C4-2B (cell line): ENCODE data around the gene NARF.

Experiments
- CTCF ChIP-seq: fragments of 450-650 bp; conservative IDR thresholded peaks from 2 replicates; pipeline ENCODE4 v1.5.1; 2017; ENCODE audit warnings: mild to moderate bottlenecking
- ZFX ChIP-seq: fragments of 450-650 bp; IDR thresholded peaks from 2 replicates; pipeline ENCODE4 v1.6.1; 2017

- TF ChIP-seq CTCF = no peak
- TF ChIP-seq ZFX = no peak
Measured at GRCh38 chr17:82470065-82470464, 11.5 kb downstream of the NARF start.
